OCI-LY7 (cell line): ENCODE results near the gene TXN2. TPM values are rescaled to one million over a fixed set of nuclear protein-coding genes. Genes with fewer than 3 reads are reported as not detected.

ENCODE experiments used
- BruUV-seq: library from RNA; stranded (reverse); fragments of 400-500 nt; replicated peaks from 2 replicates; lab custom pipeline; 2021; lab: Mats Ljungman, UMichigan
- CTCF ChIA-PET: fragments of 300-600 bp; sonication (Branson Sonifier 250); formaldehyde crosslinking; loops from one replicate; lab custom pipeline; 2022; ENCODE audit warnings: antibody characterized with exemption; ENCODE audit not compliant: unreplicated experiment; lab: Charles Lee
- POLR2A ChIA-PET: fragments of 300-600 bp; sonication (Branson Sonifier 250); formaldehyde crosslinking; loops from one replicate; lab custom pipeline; 2022; ENCODE audit warnings: antibody characterized with exemption; lab: Charles Lee
- DNase-seq: peaks from one replicate; pipeline ENCODE4 v3.0.0-alpha.2; 2015; ENCODE audit warnings: low spot score
- H2AFZ ChIP-seq: fragments of 200-600 bp; sonication (generic), shearing (Covaris generic); 2 replicates; pipeline ENCODE4 v1.6.1; 2014; ENCODE audit warnings: mild to moderate bottlenecking, antibody characterized with exemption, low read length, moderate library complexity
- H3K27ac ChIP-seq: fragments of 200-600 bp; sonication (generic); 2 replicates; pipeline ENCODE4 v1.5.1; 2014; ENCODE audit warnings: mixed run types, low read depth, mild to moderate bottlenecking, moderate library complexity, low read length, inconsistent platforms; ENCODE audit not compliant: poor library complexity, severe bottlenecking
- H3K36me3 ChIP-seq: fragments of 200-600 bp; sonication (generic); 2 replicates; pipeline ENCODE4 v1.6.1; 2014; ENCODE audit warnings: mild to moderate bottlenecking, antibody characterized with exemption, low read length, moderate library complexity, mixed read lengths; ENCODE audit not compliant: insufficient read depth
- H3K4me1 ChIP-seq: fragments of 200-600 bp; sonication (generic); 2 replicates; pipeline ENCODE4 v1.5.1; 2014; ENCODE audit warnings: mild to moderate bottlenecking, low read length; ENCODE audit not compliant: insufficient read depth, poor library complexity, severe bottlenecking
- H3K4me2 ChIP-seq: fragments of 200-600 bp; sonication (generic); 2 replicates; pipeline ENCODE4 v1.6.1; 2014; ENCODE audit warnings: mild to moderate bottlenecking, low read length
- H3K4me3 ChIP-seq: fragments of 200-600 bp; sonication (generic); 2 replicates; pipeline ENCODE4 v1.5.1; 2014; ENCODE audit warnings: mild to moderate bottlenecking, low read depth, low read length; ENCODE audit not compliant: poor library complexity, severe bottlenecking
- H3K79me2 ChIP-seq: fragments of 200-600 bp; sonication (generic); 2 replicates; pipeline ENCODE4 v1.6.1; 2016; ENCODE audit warnings: low read depth, mild to moderate bottlenecking, low read length, moderate library complexity, mixed read lengths; ENCODE audit not compliant: insufficient read depth
- H3K9me2 ChIP-seq: fragments of 200-600 bp; sonication (generic); 2 replicates; pipeline ENCODE4 v1.6.1; 2016; ENCODE audit warnings: mild to moderate bottlenecking, low read length, mixed read lengths; ENCODE audit not compliant: insufficient read depth
- H3K9me3 ChIP-seq: fragments of 200-600 bp; sonication (generic); 2 replicates; pipeline ENCODE4 v1.6.1; 2014; ENCODE audit warnings: mild to moderate bottlenecking, mixed run types, low read length, mixed read lengths
- H4K20me1 ChIP-seq: fragments of 200-600 bp; sonication (generic); 2 replicates; pipeline ENCODE4 v1.6.1; 2014; ENCODE audit warnings: mild to moderate bottlenecking, antibody characterized with exemption, low read length, moderate library complexity, mixed read lengths; ENCODE audit not compliant: insufficient read depth
- EZH2phosphoT487 ChIP-seq: fragments of 200-600 bp; sonication (generic); IDR thresholded peaks from 2 replicates; pipeline ENCODE4 v1.6.1; 2018; ENCODE audit warnings: low read depth, borderline replicate concordance, mild to moderate bottlenecking, mixed run types, antibody characterized with exemption, low read length, moderate library complexity, mixed read lengths
- intact Hi-C: fragments of 100-400 bp; cut with micrococcal nuclease; formaldehyde crosslinking; loops from one replicate; pipeline ENCODE4 v1.10.0; 2022; ENCODE audit not compliant: unreplicated experiment
- total RNA-seq, 2 experiments: library from RNA; depleted of rRNA in 1 of 2; stranded (reverse); fragments of >200 nt in 1 of 2; shearing (Covaris generic) in 1 of 2; gene quantifications; 2 replicates each; pipeline ENCODE4 v1.2.3, GENCODE V29; 2014 to 2022
- TF ChIP-seq, protein P1 (sequence below): fragments of 200-600 bp; sonication (generic); conservative IDR thresholded peaks from 2 replicates; pipeline ENCODE4 v1.5.1; 2014; ENCODE audit warnings: mild to moderate bottlenecking, antibody characterized with exemption, low read length, moderate library complexity, mixed read lengths

The TXN2 gene
- total RNA-seq, 2 experiments from 2014 or later: 33.4 to 94.2 TPM

- Histone ChIP-seq H3K4me1 (peaks cover 28% of the 10 kb centered on the region), H3K9me3 (no peaks in the 10 kb centered on the region), H4K20me1 (no peaks in the 10 kb centered on the region), H3K79me2 (no peaks in the 10 kb centered on the region), H2AFZ (no peak overlapping the region), H3K9me2 (no peaks in the 10 kb centered on the region), H3K4me2 (no peak overlapping the region), H3K27ac (no peak overlapping the region), H3K36me3 (no peaks in the 10 kb centered on the region), H3K4me3 (no peak overlapping the region)
- intact Hi-C loops: no loop called here
- no TSS peak for BruUV-seq
- TF ChIP-seq, protein P1, sequence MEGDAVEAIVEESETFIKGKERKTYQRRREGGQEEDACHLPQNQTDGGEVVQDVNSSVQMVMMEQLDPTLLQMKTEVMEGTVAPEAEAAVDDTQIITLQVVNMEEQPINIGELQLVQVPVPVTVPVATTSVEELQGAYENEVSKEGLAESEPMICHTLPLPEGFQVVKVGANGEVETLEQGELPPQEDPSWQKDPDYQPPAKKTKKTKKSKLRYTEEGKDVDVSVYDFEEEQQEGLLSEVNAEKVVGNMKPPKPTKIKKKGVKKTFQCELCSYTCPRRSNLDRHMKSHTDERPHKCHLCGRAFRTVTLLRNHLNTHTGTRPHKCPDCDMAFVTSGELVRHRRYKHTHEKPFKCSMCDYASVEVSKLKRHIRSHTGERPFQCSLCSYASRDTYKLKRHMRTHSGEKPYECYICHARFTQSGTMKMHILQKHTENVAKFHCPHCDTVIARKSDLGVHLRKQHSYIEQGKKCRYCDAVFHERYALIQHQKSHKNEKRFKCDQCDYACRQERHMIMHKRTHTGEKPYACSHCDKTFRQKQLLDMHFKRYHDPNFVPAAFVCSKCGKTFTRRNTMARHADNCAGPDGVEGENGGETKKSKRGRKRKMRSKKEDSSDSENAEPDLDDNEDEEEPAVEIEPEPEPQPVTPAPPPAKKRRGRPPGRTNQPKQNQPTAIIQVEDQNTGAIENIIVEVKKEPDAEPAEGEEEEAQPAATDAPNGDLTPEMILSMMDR: no peak
- no peak for DNase-seq
- CTCF ChIA-PET: interaction anchor here (0.9 kb wide), 1 partner anchor 157 kb away, joined by 3 read pairs; no protein-coding TSS in a partner anchor
- POLR2A ChIA-PET: interaction anchor here (0.6 kb wide), 1 partner anchor 70 kb away, joined by 6 read pairs; no protein-coding TSS in a partner anchor
Measured at GRCh38 chr22:36457688-36458450, 23.6 kb downstream of the TXN2 start.

GRCh38 chr22:36456464-36456845 is 25.0 kb downstream of the TXN2 start:
- Histone ChIP-seq H2AFZ (no peak overlapping the region), H3K4me3 (no peak overlapping the region), H3K36me3 (no peaks in the 10 kb centered on the region), H4K20me1 (no peaks in the 10 kb centered on the region), H3K27ac (no peak overlapping the region), H3K4me2 (no peak overlapping the region), H3K9me3 (no peaks in the 10 kb centered on the region), H3K4me1 (peaks cover 42% of the 10 kb centered on the region), H3K9me2 (no peaks in the 10 kb centered on the region), H3K79me2 (no peaks in the 10 kb centered on the region)
- POLR2A ChIA-PET: no interaction called here
- intact Hi-C loops: no loop called here
- CTCF ChIA-PET: no interaction called here
- DNase-seq: no peak
- no TSS peak for BruUV-seq
- no peak for TF ChIP-seq EZH2phosphoT487
- TF ChIP-seq, protein P1: no peak
